ENCODE results near the gene PCDH12.
A peak's percentile ranks its signal among the peaks of the same experiment; 100 is the strongest.
"Not testable (repeated sequence)": the region's sequence is repeated elsewhere in the genome, so short reads cannot be mapped to it uniquely, and the experiment has no call there.

Gene PCDH12

GRCh38 chr5:141922827-141923447 lies 35.1 kb downstream of the PCDH12 start:
- Histone ChIP-seq H3K18ac (ENCODE audit: low read length) (peak overlapping the region; percentile 91), H2BK5ac (ENCODE audit: low read depth, low read length, poor library complexity) (peak overlapping the region; percentile 65), H3K14ac (ENCODE audit: low read length) (peak overlapping the region; percentile 90), H3K4me2 (ENCODE audit: low read length) (peak overlapping the region; percentile 77), H4K91ac (ENCODE audit: low read depth, low read length) (peak overlapping the region; percentile 94), H4K12ac (ENCODE audit: low read depth, low read length) (peak overlapping the region; percentile 98), H2AFZ (ENCODE audit: insufficient read depth, low read length, poor library complexity) (peak overlapping the region; percentile 98), H2BK120ac (ENCODE audit: insufficient read depth, low read length, poor library complexity) (peak overlapping the region; percentile 73), H2AK5ac (ENCODE audit: low read length) (peak overlapping the region; percentile 45), H3K4ac (ENCODE audit: low read depth, low read length) (peak overlapping the region; percentile 53), H3K36me3 (ENCODE audit: control insufficient read depth in 1 of 2, insufficient read depth in 2 of 2, low read length in 2 of 2) (peaks cover 10 to 17% of the 10 kb centered on the region in 2 experiments), H3K9ac (ENCODE audit: low read length) (peak overlapping the region; percentile 84), H4K8ac (ENCODE audit: low read depth, low read length) (peak overlapping the region; percentile 99), H3K27ac (ENCODE audit: low read depth, low read length) (peak overlapping the region; percentile 93), H3K4me3 (ENCODE audit: low read depth, low read length) (peak overlapping the region; percentile 92)
- not testable (repeated sequence) for H3K27me3 ChIP-seq (ENCODE audit: insufficient read depth, low read length); H3K9me3 ChIP-seq (ENCODE audit: insufficient read depth, low read depth, low read length); H2BK12ac ChIP-seq (ENCODE audit: low read length); H3K79me2 ChIP-seq (ENCODE audit: control insufficient read depth, insufficient read depth, low read length, poor library complexity); DNase-seq; H3K23ac ChIP-seq (ENCODE audit: low read length); H3K79me1 ChIP-seq (ENCODE audit: low read length); H3K4me1 ChIP-seq (ENCODE audit: control insufficient read depth in 1 of 2, insufficient read depth in 2 of 2, low read length in 2 of 2)
- WGBS (ENCODE audit: extremely low coverage, insufficient coverage, insufficient read length), result no CpG with 5 or more reads among the region's 28 CpGs

- no peak overlapping the region for H4K91ac ChIP-seq (ENCODE audit: low read depth, low read length)
- H3K18ac ChIP-seq (ENCODE audit: low read length), result no peak overlapping the region
- no peak overlapping the region for H3K27ac ChIP-seq (ENCODE audit: low read depth, low read length)
- no peak overlapping the region for H4K12ac ChIP-seq (ENCODE audit: low read depth, low read length)
- H2BK5ac ChIP-seq (ENCODE audit: low read depth, low read length, poor library complexity), result no peak overlapping the region
- no peak overlapping the region for H2BK12ac ChIP-seq (ENCODE audit: low read length)
- no peak overlapping the region for H3K14ac ChIP-seq (ENCODE audit: low read length)
- WGBS (ENCODE audit: extremely low coverage, insufficient coverage, insufficient read length), result no CpG with 5 or more reads among the region's 2 CpGs
- peaks cover 3 to 4% of the 10 kb centered on the region in 2 experiments for H3K36me3 ChIP-seq (ENCODE audit: control insufficient read depth in 1 of 2, insufficient read depth in 2 of 2, low read length in 2 of 2)
- DNase-seq, result no peak
- no peak overlapping the region for H2AK5ac ChIP-seq (ENCODE audit: low read length)
- H3K79me2 ChIP-seq (ENCODE audit: control insufficient read depth, insufficient read depth, low read length, poor library complexity), result peaks cover 7% of the 10 kb centered on the region
- no peak overlapping the region for H3K4me3 ChIP-seq (ENCODE audit: low read depth, low read length)
- peaks cover 5 to 6% of the 10 kb centered on the region in 2 experiments for H3K4me1 ChIP-seq (ENCODE audit: control insufficient read depth in 1 of 2, insufficient read depth in 2 of 2, low read length in 2 of 2)
- no peaks in the 10 kb centered on the region for H3K27me3 ChIP-seq (ENCODE audit: insufficient read depth, low read length)
- H3K9ac ChIP-seq (ENCODE audit: low read length), result no peak overlapping the region
- no peak overlapping the region for H2BK120ac ChIP-seq (ENCODE audit: insufficient read depth, low read length, poor library complexity)
- no peak overlapping the region for H2AFZ ChIP-seq (ENCODE audit: insufficient read depth, low read length, poor library complexity)
- H3K79me1 ChIP-seq (ENCODE audit: low read length), result peaks cover 9% of the 10 kb centered on the region
- H3K9me3 ChIP-seq (ENCODE audit: insufficient read depth, low read depth, low read length), result no peaks in the 10 kb centered on the region
- H3K4ac ChIP-seq (ENCODE audit: low read depth, low read length), result no peak overlapping the region
- no peak overlapping the region for H4K8ac ChIP-seq (ENCODE audit: low read depth, low read length)
- H3K23ac ChIP-seq (ENCODE audit: low read length), result no peak overlapping the region
- no peak overlapping the region for H3K4me2 ChIP-seq (ENCODE audit: low read length)
Measured at GRCh38 chr5:141920771-141921170, 37.2 kb downstream of the PCDH12 start.

- Histone ChIP-seq H3K27me3 (ENCODE audit: insufficient read depth, low read length) (peaks cover under 1% of the 10 kb centered on the region), H2BK12ac (ENCODE audit: low read length) (no peak overlapping the region), H3K18ac (ENCODE audit: low read length) (no peak overlapping the region), H4K12ac (ENCODE audit: low read depth, low read length) (no peak overlapping the region), H2AFZ (ENCODE audit: insufficient read depth, low read length, poor library complexity) (no peak overlapping the region), H3K36me3 (ENCODE audit: control insufficient read depth in 1 of 2, insufficient read depth in 2 of 2, low read length in 2 of 2) (no peaks in the 10 kb centered on the region), H3K9ac (ENCODE audit: low read length) (no peak overlapping the region), H3K23ac (ENCODE audit: low read length) (no peak overlapping the region), H3K4me3 (ENCODE audit: low read depth, low read length) (no peak overlapping the region), H2BK120ac (ENCODE audit: insufficient read depth, low read length, poor library complexity) (no peak overlapping the region), H3K14ac (ENCODE audit: low read length) (no peak overlapping the region), H3K79me2 (ENCODE audit: control insufficient read depth, insufficient read depth, low read length, poor library complexity) (peaks cover 7% of the 10 kb centered on the region), H2AK5ac (ENCODE audit: low read length) (no peak overlapping the region), H3K9me3 (ENCODE audit: insufficient read depth, low read depth, low read length) (no peaks in the 10 kb centered on the region), H4K91ac (ENCODE audit: low read depth, low read length) (no peak overlapping the region), H3K4me1 (ENCODE audit: control insufficient read depth in 1 of 2, insufficient read depth in 2 of 2, low read length in 2 of 2) (peaks cover 5% of the 10 kb centered on the region in 2 experiments), H3K4ac (ENCODE audit: low read depth, low read length) (no peak overlapping the region), H3K27ac (ENCODE audit: low read depth, low read length) (no peak overlapping the region), H3K4me2 (ENCODE audit: low read length) (no peak overlapping the region), H2BK5ac (ENCODE audit: low read depth, low read length, poor library complexity) (no peak overlapping the region), H3K79me1 (ENCODE audit: low read length) (peaks cover 9% of the 10 kb centered on the region), H4K8ac (ENCODE audit: low read depth, low read length) (no peak overlapping the region)
- no peak for DNase-seq
- no CpG with 5 or more reads among the region's 8 CpGs for WGBS (ENCODE audit: extremely low coverage, insufficient coverage, insufficient read length)
Measured at GRCh38 chr5:141919218-141920119, 38.5 kb downstream of the PCDH12 start.

GRCh38 chr5:141917760-141918159 lies 40.2 kb downstream of the PCDH12 start:
- Histone ChIP-seq H3K4me1 (ENCODE audit: control insufficient read depth in 1 of 2, insufficient read depth in 2 of 2, low read length in 2 of 2) (peaks cover 0 to 5% of the 10 kb centered on the region in 2 experiments), H3K23ac (ENCODE audit: low read length) (no peak overlapping the region), H4K91ac (ENCODE audit: low read depth, low read length) (no peak overlapping the region), H3K27ac (ENCODE audit: low read depth, low read length) (no peak overlapping the region), H3K9me3 (ENCODE audit: insufficient read depth, low read depth, low read length) (no peaks in the 10 kb centered on the region), H4K8ac (ENCODE audit: low read depth, low read length) (no peak overlapping the region), H3K9ac (ENCODE audit: low read length) (no peak overlapping the region), H3K18ac (ENCODE audit: low read length) (no peak overlapping the region), H2BK120ac (ENCODE audit: insufficient read depth, low read length, poor library complexity) (no peak overlapping the region), H2AFZ (ENCODE audit: insufficient read depth, low read length, poor library complexity) (no peak overlapping the region), H3K27me3 (ENCODE audit: insufficient read depth, low read length) (peaks cover 7% of the 10 kb centered on the region), H3K4ac (ENCODE audit: low read depth, low read length) (no peak overlapping the region), H3K14ac (ENCODE audit: low read length) (no peak overlapping the region), H3K36me3 (ENCODE audit: control insufficient read depth in 1 of 2, insufficient read depth in 2 of 2, low read length in 2 of 2) (no peaks in the 10 kb centered on the region), H2BK5ac (ENCODE audit: low read depth, low read length, poor library complexity) (no peak overlapping the region), H2AK5ac (ENCODE audit: low read length) (no peak overlapping the region), H3K79me2 (ENCODE audit: control insufficient read depth, insufficient read depth, low read length, poor library complexity) (no peaks in the 10 kb centered on the region), H3K4me3 (ENCODE audit: low read depth, low read length) (no peak overlapping the region), H4K12ac (ENCODE audit: low read depth, low read length) (no peak overlapping the region), H3K4me2 (ENCODE audit: low read length) (no peak overlapping the region), H3K79me1 (ENCODE audit: low read length) (no peaks in the 10 kb centered on the region), H2BK12ac (ENCODE audit: low read length) (no peak overlapping the region)
- no CpG with 5 or more reads among the region's 5 CpGs for WGBS (ENCODE audit: extremely low coverage, insufficient coverage, insufficient read length)
- no peak for DNase-seq
